Suppressor macrophage treated with lipopolysaccharide for 1 hour (primary cell): ENCODE results near the gene SLC30A7.
"Not testable (repeated sequence)": the region's sequence is repeated elsewhere in the genome, so short reads cannot be mapped to it uniquely, and the experiment has no call there.

ENCODE experiments used
- DNase-seq, 3 donors: peaks; one replicate each; pipeline ENCODE4 v3.0.0-alpha.2; 2020 to 2022

Gene SLC30A7

GRCh38 chr1:100895540-100896480 lies at the start of gene SLC30A7:
SLC30A7 (plus strand) TSS chr1:100896090; CDS start chr1:100896263, 173 bp downstream.
- DNase-seq: peak; percentile 96 to 97 (median 97)

GRCh38 chr1:100847361-100848082 lies 48.4 kb upstream of the SLC30A7 start:
- peak; percentile 67 to 92 (median 88) for DNase-seq

- no peak for DNase-seq
Observed at GRCh38 chr1:100851726-100852125, 44.2 kb upstream of the SLC30A7 start.

- DNase-seq: no peak
Observed at GRCh38 chr1:100852976-100853375, 42.9 kb upstream of the SLC30A7 start.

GRCh38 chr1:100855116-100855515 lies 40.8 kb upstream of the SLC30A7 start:
- not testable (repeated sequence) for DNase-seq

GRCh38 chr1:100860397-100860991 lies 35.4 kb upstream of the SLC30A7 start:
- no peak for DNase-seq

- DNase-seq: peak; percentile 58 to 86 (median 79)
Observed at GRCh38 chr1:100861379-100861778, 34.5 kb upstream of the SLC30A7 start.

GRCh38 chr1:100862591-100862990 lies 33.3 kb upstream of the SLC30A7 start:
- no peak for DNase-seq

- peak; percentile 39 to 72 (median 65) for DNase-seq
Observed at GRCh38 chr1:100866041-100866900, 29.6 kb upstream of the SLC30A7 start.

GRCh38 chr1:100866901-100867206 lies 29.0 kb upstream of the SLC30A7 start:
- no peak for DNase-seq

- peak; percentile 47 to 74 (median 72) for DNase-seq
Observed at GRCh38 chr1:100868364-100868995, 27.4 kb upstream of the SLC30A7 start.

GRCh38 chr1:100869996-100870395 lies 25.9 kb upstream of the SLC30A7 start:
- DNase-seq: no peak

- no peak for DNase-seq
Observed at GRCh38 chr1:100874433-100874832, 21.5 kb upstream of the SLC30A7 start.

- DNase-seq: no peak
Observed at GRCh38 chr1:100875228-100875627, 20.7 kb upstream of the SLC30A7 start.

- DNase-seq: no peak
Observed at GRCh38 chr1:100876291-100876690, 19.6 kb upstream of the SLC30A7 start.

GRCh38 chr1:100879422-100879821 lies 16.5 kb upstream of the SLC30A7 start:
- DNase-seq: no peak

GRCh38 chr1:100881687-100882086 lies 14.2 kb upstream of the SLC30A7 start:
- no peak for DNase-seq

GRCh38 chr1:100882698-100883097 lies 13.2 kb upstream of the SLC30A7 start:
- DNase-seq: peak; percentile 41 to 59 (median 54)

- peak in 1 of 3 donors; percentile 22 for DNase-seq
Observed at GRCh38 chr1:100883963-100884362, 11.9 kb upstream of the SLC30A7 start.

- not testable (repeated sequence) for DNase-seq
Observed at GRCh38 chr1:100889007-100889406, 6.9 kb upstream of the SLC30A7 start.

- DNase-seq: not testable (repeated sequence)
Observed at GRCh38 chr1:100889869-100890482, 5.9 kb upstream of the SLC30A7 start.
